GM12865 (cell line): ENCODE data around the gene HSD17B12.
A peak's percentile ranks its signal among the peaks of the same experiment; 100 is the strongest.

Experiments
- DNase-seq: peaks from one replicate; pipeline ENCODE4 v3.0.0; 2010; ENCODE audit warnings: low read depth
- H3K4me3 ChIP-seq: 2 replicates; pipeline ENCODE4 v1.5.1; 2011; ENCODE audit warnings: mild to moderate bottlenecking, low read depth, low read length, control low read depth
- TF ChIP-seq, protein P1 (sequence below): IDR thresholded peaks from 2 replicates; pipeline ENCODE4 v1.5.1; 2011; ENCODE audit warnings: low read length, control low read depth, low read depth, inconsistent platforms; ENCODE audit not compliant: insufficient read depth; ENCODE audit errors: missing control alignments

HSD17B12 gene

DNA sequence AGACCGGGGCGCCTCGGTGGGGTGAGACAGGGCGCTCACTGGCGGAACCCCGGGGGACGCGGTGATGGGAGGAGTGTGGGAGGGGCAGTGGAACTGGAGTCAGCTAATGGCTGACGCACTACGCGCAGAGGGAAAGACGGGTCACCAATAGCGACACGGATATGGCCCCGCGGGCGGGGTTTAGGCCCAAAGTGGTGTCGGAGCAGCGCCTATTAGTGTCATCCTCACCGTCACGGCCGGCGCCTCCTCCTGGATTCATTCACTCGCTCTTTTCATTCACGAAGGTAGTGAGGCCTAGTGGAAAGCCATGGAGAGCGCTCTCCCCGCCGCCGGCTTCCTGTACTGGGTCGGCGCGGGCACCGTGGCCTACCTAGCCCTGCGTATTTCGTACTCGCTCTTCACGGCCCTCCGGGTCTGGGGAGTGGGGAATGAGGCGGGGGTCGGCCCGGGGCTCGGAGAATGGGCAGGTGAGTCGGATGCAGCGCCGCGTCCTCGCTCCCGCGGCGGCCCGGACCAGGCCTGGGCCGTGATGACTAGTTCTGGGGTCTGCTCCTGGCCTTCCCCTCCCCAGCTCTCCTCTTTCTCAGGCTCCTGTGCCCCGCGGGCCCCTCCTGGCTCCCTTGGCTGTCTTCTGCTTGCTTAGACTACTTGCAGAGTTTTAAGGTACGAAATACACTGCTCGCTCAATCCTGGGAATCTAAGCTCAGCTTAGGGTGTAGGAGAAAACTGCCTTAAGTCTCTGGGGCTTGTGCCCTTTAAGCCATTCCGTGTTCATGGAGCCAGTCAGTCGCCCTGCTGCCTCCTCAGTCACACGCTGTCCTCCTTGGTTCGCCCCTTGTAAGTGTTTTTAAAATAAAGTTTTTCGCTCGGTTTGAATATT is at the start of gene HSD17B12:
Gene HSD17B12, plus strand, starts transcription at position 218 of the 880 bp plus-strand sequence. Its CDS starts 90 bp downstream, at position 308.
- H3K4me3 ChIP-seq, result peak within 1 kb of the TSS; percentile 56
- DNase-seq, result peak; percentile 99
- TF ChIP-seq, protein P1, sequence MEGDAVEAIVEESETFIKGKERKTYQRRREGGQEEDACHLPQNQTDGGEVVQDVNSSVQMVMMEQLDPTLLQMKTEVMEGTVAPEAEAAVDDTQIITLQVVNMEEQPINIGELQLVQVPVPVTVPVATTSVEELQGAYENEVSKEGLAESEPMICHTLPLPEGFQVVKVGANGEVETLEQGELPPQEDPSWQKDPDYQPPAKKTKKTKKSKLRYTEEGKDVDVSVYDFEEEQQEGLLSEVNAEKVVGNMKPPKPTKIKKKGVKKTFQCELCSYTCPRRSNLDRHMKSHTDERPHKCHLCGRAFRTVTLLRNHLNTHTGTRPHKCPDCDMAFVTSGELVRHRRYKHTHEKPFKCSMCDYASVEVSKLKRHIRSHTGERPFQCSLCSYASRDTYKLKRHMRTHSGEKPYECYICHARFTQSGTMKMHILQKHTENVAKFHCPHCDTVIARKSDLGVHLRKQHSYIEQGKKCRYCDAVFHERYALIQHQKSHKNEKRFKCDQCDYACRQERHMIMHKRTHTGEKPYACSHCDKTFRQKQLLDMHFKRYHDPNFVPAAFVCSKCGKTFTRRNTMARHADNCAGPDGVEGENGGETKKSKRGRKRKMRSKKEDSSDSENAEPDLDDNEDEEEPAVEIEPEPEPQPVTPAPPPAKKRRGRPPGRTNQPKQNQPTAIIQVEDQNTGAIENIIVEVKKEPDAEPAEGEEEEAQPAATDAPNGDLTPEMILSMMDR, result no peak

GRCh38 chr11:43631732-43632131 is 48.8 kb upstream of the HSD17B12 start:
- H3K4me3 ChIP-seq, result no peak overlapping the region
- TF ChIP-seq, protein P1, result no peak
- DNase-seq, result no peak

DNA sequence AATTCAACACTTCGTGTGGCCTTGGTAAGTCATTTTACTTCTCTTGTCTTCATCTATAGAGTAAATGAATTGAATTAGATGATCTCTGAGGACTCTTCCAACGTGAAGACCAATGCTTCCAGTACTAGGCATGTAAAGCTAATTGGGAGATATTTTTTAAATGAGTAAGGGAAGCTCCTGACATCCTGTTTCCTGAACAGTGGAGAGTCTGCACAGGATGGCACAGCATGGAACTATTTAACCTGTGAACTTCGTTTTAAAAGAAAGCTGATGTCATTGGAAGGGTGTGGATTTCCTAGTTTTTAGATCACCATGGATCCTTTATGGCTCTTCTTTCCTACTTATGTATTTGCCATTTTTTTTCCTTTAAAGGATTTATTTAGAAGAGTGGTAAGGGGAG is 48.4 kb upstream of the HSD17B12 start:
- DNase-seq, result no peak
- TF ChIP-seq, protein P1, result no peak
- no peak overlapping the region for H3K4me3 ChIP-seq

GRCh38 chr11:43638717-43639116 is 41.8 kb upstream of the HSD17B12 start:
- TF ChIP-seq, protein P1, result no peak
- no peak overlapping the region for H3K4me3 ChIP-seq
- no peak for DNase-seq

DNA sequence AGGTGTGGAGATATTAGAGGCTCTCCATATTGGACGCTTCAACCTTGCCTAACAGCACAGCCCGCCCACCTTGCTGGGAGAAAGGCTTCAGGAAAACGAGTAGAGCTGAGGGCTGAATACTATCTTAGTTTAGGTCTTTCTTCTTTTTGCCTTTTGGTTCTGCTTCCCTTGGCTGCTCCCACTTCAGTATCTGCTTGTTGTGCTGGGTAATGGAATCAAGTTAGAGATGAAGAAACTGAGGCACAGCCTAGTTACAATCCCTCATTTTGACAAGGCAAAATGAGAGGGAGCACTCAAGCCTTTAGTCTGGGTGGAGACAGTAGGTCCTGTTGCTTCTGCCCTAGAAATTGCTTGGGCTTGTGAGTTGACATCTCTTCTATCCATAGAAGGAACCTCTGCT is 41.3 kb upstream of the HSD17B12 start:
- TF ChIP-seq, protein P1, result no peak
- no peak overlapping the region for H3K4me3 ChIP-seq
- no peak for DNase-seq

- DNase-seq, result no peak
- TF ChIP-seq, protein P1, result no peak
- H3K4me3 ChIP-seq, result no peak overlapping the region
These were observed 40.6 kb upstream of the HSD17B12 start for GRCh38 chr11:43639920-43640319.
